Tibial nerve (tissue), 4 donors: Measurements from ENCODE around the gene ZDHHC7. TPM values are rescaled to one million over a fixed set of nuclear protein-coding genes. Genes with fewer than 3 reads are reported as not detected.

Source experiments
- DNase-seq, 2 donors: peaks; one replicate each; pipeline ENCODE4 v3.0.0-alpha.2; 2019; ENCODE audit warnings: low spot score in 2 of 2
- H3K27ac ChIP-seq, 4 donors: fragments of 200-600 bp; sonication (generic) in 3 of 4; one replicate each; pipeline ENCODE4 v1.5.1; 2017 to 2019; ENCODE audit warnings: mild to moderate bottlenecking in 1 of 4
- H3K27me3 ChIP-seq, 2 donors: fragments of 200-600 bp; sonication (generic) in 1 of 2; one replicate each; pipeline versions ENCODE4 v1.5.1 to v1.6.0; 2017 to 2019
- H3K36me3 ChIP-seq, 3 donors: fragments of 200-600 bp; sonication (generic); one replicate each; pipeline ENCODE4 v1.5.1; 2018 to 2019
- H3K4me1 ChIP-seq, 4 donors: fragments of 200-600 bp; sonication (generic) in 3 of 4; one replicate each; pipeline ENCODE4 v1.5.1; 2017 to 2019
- H3K4me3 ChIP-seq, 4 donors: fragments of 200-600 bp; sonication (generic) in 3 of 4; one replicate each; pipeline ENCODE4 v1.5.1; 2017 to 2019; ENCODE audit warnings: mild to moderate bottlenecking in 1 of 4, moderate library complexity in 1 of 4
- H3K9me3 ChIP-seq, 4 donors: fragments of 200-600 bp; sonication (generic) in 3 of 4; one replicate each; pipeline ENCODE4 v1.5.1; 2017 to 2019
- EP300 ChIP-seq, 2 donors: sonication (generic); formaldehyde crosslinking; IDR thresholded peaks; one replicate each; pipeline ENCODE4 v1.6.1; 2017; ENCODE audit warnings: antibody characterized with exemption in 2 of 2, mild to moderate bottlenecking in 1 of 2
- POLR2A ChIP-seq, 2 donors: fragments of 450-650 bp; IDR thresholded peaks; one replicate each; pipeline ENCODE4 v1.6.1; 2017; ENCODE audit warnings: antibody characterized with exemption in 2 of 2, mild to moderate bottlenecking in 2 of 2, moderate library complexity in 2 of 2
- WGBS, 2 donors: methylation state at CpG; one replicate each; pipeline ENCODE4 v1.1.5; 2018; 5-methylcytosine and 5-hydroxymethylcytosine counted together
- total RNA-seq, 4 donors: library from RNA; depleted of rRNA; stranded (reverse); fragments of >200 nt; gene quantifications; one replicate each; pipeline ENCODE4 v1.1.0, GENCODE V29; 2016
- TF ChIP-seq, protein P1 (sequence below), 5 experiments: fragments of 200-600 bp in 3 of 5; fragments of 450-650 bp in 2 of 5; sonication (generic) in 3 of 5; IDR thresholded peaks; one replicate each; pipeline ENCODE4 v1.5.1; 2016 to 2019; ENCODE audit warnings: antibody characterized with exemption in 5 of 5, mild to moderate bottlenecking in 3 of 5, moderate library complexity in 2 of 5

The ZDHHC7 gene
- total RNA-seq, 4 donors from 2014 or later: 58.1 to 75.6 (median 62.6) TPM

DNA sequence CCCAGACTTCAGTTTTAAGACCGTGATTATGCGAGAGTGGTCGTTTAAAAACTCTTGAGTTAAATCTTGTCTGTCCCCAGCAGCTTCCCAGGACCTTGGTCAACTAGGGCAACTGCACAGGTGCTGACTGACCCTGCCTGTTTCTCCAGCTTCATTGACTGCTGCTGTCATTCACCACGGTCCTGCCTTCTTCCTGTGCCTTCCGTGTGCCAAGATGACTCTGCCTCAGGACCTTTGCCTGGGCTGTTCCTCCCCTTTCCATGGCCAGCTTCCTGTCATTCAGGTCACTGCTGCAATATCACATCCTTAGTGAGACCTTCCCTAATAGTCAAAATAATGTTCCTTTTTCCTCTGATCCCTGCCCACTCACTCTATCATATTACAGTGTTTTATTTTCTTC lies 20.1 kb upstream of the ZDHHC7 start:
- DNase-seq: no peak
- H3K27ac ChIP-seq: no peak overlapping the region
- H3K9me3 ChIP-seq: no peaks in the 10 kb centered on the region
- TF ChIP-seq EP300 (IDR thresholded peaks at IDR 0.05): no peak
- TF ChIP-seq, protein P1, sequence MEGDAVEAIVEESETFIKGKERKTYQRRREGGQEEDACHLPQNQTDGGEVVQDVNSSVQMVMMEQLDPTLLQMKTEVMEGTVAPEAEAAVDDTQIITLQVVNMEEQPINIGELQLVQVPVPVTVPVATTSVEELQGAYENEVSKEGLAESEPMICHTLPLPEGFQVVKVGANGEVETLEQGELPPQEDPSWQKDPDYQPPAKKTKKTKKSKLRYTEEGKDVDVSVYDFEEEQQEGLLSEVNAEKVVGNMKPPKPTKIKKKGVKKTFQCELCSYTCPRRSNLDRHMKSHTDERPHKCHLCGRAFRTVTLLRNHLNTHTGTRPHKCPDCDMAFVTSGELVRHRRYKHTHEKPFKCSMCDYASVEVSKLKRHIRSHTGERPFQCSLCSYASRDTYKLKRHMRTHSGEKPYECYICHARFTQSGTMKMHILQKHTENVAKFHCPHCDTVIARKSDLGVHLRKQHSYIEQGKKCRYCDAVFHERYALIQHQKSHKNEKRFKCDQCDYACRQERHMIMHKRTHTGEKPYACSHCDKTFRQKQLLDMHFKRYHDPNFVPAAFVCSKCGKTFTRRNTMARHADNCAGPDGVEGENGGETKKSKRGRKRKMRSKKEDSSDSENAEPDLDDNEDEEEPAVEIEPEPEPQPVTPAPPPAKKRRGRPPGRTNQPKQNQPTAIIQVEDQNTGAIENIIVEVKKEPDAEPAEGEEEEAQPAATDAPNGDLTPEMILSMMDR (IDR thresholded peaks at IDR 0.05): no peak
- TF ChIP-seq POLR2A (IDR thresholded peaks at IDR 0.05): no peak
- peaks cover 0 to 27% (median 16%) of the 10 kb centered on the region in 4 donors for H3K4me1 ChIP-seq
- H3K36me3 ChIP-seq: peaks cover 0 to 12% (median 0%) of the 10 kb centered on the region in 3 donors
- H3K4me3 ChIP-seq: no peak overlapping the region
- H3K27me3 ChIP-seq: no peaks in the 10 kb centered on the region
- 79 to 87% methylated on average over 5 of the region's 5 CpGs for WGBS, 2 donors

DNA sequence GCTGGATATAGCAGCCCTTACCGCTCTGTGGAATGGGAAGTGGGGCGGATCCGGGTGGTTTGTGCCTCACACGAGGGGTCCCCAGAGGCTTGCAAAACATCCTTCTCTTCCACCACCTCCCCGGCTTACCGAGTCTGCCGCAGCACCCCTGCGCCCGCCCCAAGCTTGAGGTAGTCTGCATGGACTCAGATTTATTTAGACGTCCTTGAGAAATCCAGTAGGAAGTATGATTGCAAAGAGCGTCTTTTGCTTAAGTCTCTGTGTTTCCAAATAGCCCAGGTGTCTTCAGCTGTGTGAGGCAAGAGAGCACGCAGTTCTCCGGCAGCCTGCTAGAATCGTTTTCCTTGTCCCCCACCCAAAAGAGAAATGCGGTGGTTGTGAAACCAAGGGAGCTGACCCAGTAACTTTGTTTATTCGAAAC lies 18.7 kb upstream of the ZDHHC7 start:
- DNase-seq: no peak
- TF ChIP-seq, protein P1 (IDR thresholded peaks at IDR 0.05): no peak
- H3K4me1 ChIP-seq: peaks cover 0 to 32% (median 17%) of the 10 kb centered on the region in 4 donors
- H3K36me3 ChIP-seq: peaks cover 0 to 12% (median 0%) of the 10 kb centered on the region in 3 donors
- H3K4me3 ChIP-seq: no peak overlapping the region
- 81 to 86% methylated on average over 16 of the region's 16 CpGs for WGBS, 2 donors
- H3K27ac ChIP-seq: peak overlapping the region in 2 of 4 donors; percentile 85 to 95
- no peaks in the 10 kb centered on the region for H3K9me3 ChIP-seq
- no peaks in the 10 kb centered on the region for H3K27me3 ChIP-seq

DNA sequence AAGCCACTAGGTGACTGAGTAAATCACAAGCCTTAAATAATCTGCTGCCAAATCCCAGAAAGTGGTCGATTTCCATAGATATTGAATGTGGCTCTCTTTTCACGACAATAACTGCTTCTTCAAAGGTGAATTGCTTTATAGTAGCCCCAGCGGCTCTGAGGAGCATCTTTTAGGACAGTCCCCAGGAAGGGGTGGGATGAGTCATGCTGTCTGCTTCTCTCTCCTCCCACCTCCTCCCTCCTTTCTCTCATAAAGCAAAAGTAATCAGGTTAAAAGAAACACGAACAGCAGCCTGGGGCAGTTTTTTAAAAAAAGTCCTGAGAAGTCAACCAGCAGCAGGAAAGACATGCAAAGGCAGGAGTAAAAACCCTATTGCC lies 18.1 kb upstream of the ZDHHC7 start:
- peak overlapping the region in 3 of 4 donors; percentile 85 to 95 (median 90) for H3K27ac ChIP-seq
- peaks cover 0 to 32% (median 17%) of the 10 kb centered on the region in 4 donors for H3K4me1 ChIP-seq
- peaks cover 0 to 12% (median 0%) of the 10 kb centered on the region in 3 donors for H3K36me3 ChIP-seq
- H3K9me3 ChIP-seq: no peaks in the 10 kb centered on the region
- DNase-seq: no peak
- peak overlapping the region in 2 of 4 donors; percentile 80 to 84 for H3K4me3 ChIP-seq
- 17 to 20% methylated on average over 4 of the region's 4 CpGs for WGBS, 2 donors
- TF ChIP-seq, protein P1 (IDR thresholded peaks at IDR 0.05): no peak
- TF ChIP-seq EP300 (IDR thresholded peaks at IDR 0.05) (no peak), POLR2A (IDR thresholded peaks at IDR 0.05) (no peak)
- H3K27me3 ChIP-seq: no peaks in the 10 kb centered on the region

DNA sequence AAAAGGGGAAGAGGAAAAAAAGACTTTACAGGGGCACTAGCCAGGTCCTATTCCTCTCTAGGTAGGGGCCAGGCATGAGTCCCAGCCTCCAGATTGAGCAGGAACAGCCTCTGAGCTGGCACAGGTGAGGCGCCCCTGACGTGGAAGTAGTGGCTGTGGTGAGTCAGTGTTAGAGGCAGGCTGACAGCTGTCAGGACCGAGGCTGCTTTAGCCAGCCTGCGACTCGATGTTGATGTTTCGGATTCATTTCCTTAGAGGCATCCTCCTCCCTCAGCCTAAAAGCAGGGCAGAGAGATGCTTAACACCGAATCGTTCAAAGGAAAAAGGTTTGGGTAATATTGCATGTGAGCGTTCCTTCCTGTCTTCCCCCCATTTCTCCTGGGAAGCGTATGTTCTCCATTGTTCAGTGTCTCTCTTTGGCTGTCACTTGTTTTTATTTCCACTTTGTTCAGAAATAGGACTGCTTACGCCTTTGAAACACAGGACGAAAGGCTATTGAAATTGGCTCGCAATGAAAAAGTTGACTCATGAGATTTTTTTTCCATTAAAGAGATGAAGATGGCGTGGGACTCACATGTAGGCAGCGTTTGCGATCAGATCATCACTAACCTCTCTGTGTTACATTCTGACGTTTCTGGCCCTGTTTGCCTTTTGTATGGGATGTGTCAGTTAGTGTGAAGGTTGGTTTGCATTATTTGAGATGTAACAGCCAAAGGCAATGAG lies 17.5 kb upstream of the ZDHHC7 start:
- H3K4me3 ChIP-seq: peak overlapping the region; percentile 80 to 99 (median 84)
- H3K36me3 ChIP-seq: peaks cover 0 to 12% (median 0%) of the 10 kb centered on the region in 3 donors
- 4 to 8% methylated on average over 17 of the region's 17 CpGs for WGBS, 2 donors
- H3K27ac ChIP-seq: peak overlapping the region; percentile 84 to 95 (median 88)
- no peaks in the 10 kb centered on the region for H3K27me3 ChIP-seq
- peaks cover 0 to 32% (median 17%) of the 10 kb centered on the region in 4 donors for H3K4me1 ChIP-seq
- TF ChIP-seq EP300 (IDR thresholded peaks at IDR 0.05): peak in 1 of 2 donors; percentile 65
- no peak for TF ChIP-seq POLR2A (IDR thresholded peaks at IDR 0.05)
- TF ChIP-seq, protein P1 (IDR thresholded peaks at IDR 0.05): peak in 1 of 5 experiments; percentile 7
- no peak for DNase-seq
- no peaks in the 10 kb centered on the region for H3K9me3 ChIP-seq

DNA sequence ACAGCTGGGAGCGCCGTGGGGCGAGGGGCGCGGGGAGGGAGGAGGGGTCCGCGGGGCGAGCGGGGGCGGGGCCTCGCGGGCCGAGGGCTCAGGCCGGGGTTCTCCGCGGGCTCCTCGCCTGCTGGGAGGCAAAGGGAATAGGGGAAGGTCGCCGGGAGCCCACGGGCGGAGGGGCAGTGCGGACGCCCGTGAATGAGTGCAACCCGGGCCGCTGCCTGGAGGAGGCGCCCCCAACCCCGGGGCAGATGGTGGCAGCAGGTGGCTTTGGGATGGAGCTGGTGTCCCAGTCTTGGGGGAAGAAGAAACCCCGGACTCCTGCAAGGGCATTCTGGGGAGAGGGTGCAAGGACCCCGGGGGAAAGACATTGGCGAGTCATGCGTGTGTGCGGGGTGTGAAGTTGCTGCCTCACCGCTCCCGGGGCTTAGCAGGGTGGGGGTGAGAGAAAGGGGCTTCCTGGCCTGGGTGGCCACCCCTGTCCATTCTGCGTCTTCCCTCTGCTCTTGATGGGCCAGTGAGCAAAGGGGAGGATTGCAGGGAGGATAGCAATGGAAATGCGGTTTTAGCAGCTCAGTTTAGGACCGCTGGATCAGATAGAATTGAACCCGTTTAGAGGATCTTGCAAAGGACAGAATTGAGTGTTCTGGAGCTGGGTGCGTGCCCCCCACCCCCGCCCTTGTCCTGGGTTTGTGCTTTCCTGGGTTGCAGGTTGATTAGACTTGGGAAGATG lies 16.8 kb upstream of the ZDHHC7 start:
- H3K36me3 ChIP-seq: peaks cover 0 to 12% (median 0%) of the 10 kb centered on the region in 3 donors
- 1 to 4% methylated on average over 21 to 41 of the region's 41 CpGs for WGBS, 2 donors
- peak overlapping the region; percentile 80 to 99 (median 84) for H3K4me3 ChIP-seq
- no peaks in the 10 kb centered on the region for H3K27me3 ChIP-seq
- peaks cover 0 to 32% (median 17%) of the 10 kb centered on the region in 4 donors for H3K4me1 ChIP-seq
- DNase-seq: no peak
- peak overlapping the region; percentile 84 to 95 (median 88) for H3K27ac ChIP-seq
- TF ChIP-seq, protein P1 (IDR thresholded peaks at IDR 0.05): no peak
- TF ChIP-seq EP300 (IDR thresholded peaks at IDR 0.05) (no peak), POLR2A (IDR thresholded peaks at IDR 0.05) (no peak)
- H3K9me3 ChIP-seq: no peaks in the 10 kb centered on the region
